Neural cell (in vitro differentiated cells): Measurements from ENCODE around the gene CDK5R1. TPM values are rescaled to one million over a fixed set of nuclear protein-coding genes. Genes with fewer than 3 reads are reported as not detected.

Experiments
- H2AFZ ChIP-seq: fragments of 200-600, 300-800 bp; sonication (generic), shearing (Covaris generic); 2 replicates; pipeline ENCODE4 v1.6.0; 2014; ENCODE audit warnings: low read depth, mild to moderate bottlenecking, antibody characterized with exemption, low read length, moderate library complexity
- H3F3A ChIP-seq: fragments of 200-600 bp; shearing (Covaris generic); 2 replicates; pipeline ENCODE4 v1.6.1; 2016; ENCODE audit warnings: mild to moderate bottlenecking, moderate library complexity, mixed read lengths, antibody characterized with exemption, low read length; ENCODE audit not compliant: insufficient read depth, poor library complexity, severe bottlenecking
- H3K27ac ChIP-seq: fragments of 200-600, 300-800 bp; sonication (generic), shearing (Covaris generic); 2 replicates; pipeline ENCODE4 v1.5.1; 2014; ENCODE audit warnings: mild to moderate bottlenecking, low read length, moderate library complexity
- H3K27me3 ChIP-seq: fragments of 300-800, 200-600 bp; sonication (generic), shearing (Covaris generic); 2 replicates; pipeline ENCODE4 v1.6.0; 2014; ENCODE audit warnings: mild to moderate bottlenecking, low read depth, low read length, moderate library complexity; ENCODE audit not compliant: insufficient read depth
- H3K36me3 ChIP-seq: fragments of 300-800, 200-600 bp; sonication (generic), shearing (Covaris generic); 2 replicates; pipeline ENCODE4 v1.5.1; 2014; ENCODE audit warnings: mild to moderate bottlenecking, antibody characterized with exemption, low read length, moderate library complexity; ENCODE audit not compliant: insufficient read depth
- H3K4me2 ChIP-seq: fragments of 300-800, 200-600 bp; sonication (generic), shearing (Covaris generic); 2 replicates; pipeline ENCODE4 v1.6.0; 2014; ENCODE audit warnings: mild to moderate bottlenecking, low read length
- H3K4me3 ChIP-seq: fragments of 300-800, 200-600 bp; sonication (generic), shearing (Covaris generic); 2 replicates; pipeline ENCODE4 v1.5.1; 2014; ENCODE audit warnings: mild to moderate bottlenecking, low read length, moderate library complexity
- H3K79me2 ChIP-seq: fragments of 200-600 bp; shearing (Covaris generic); replicated peaks from 2 replicates; pipeline ENCODE4 v1.6.0; 2014; ENCODE audit warnings: mild to moderate bottlenecking, low read length, moderate library complexity; ENCODE audit not compliant: insufficient read depth
- H3K9ac ChIP-seq: fragments of 300-800, 200-600 bp; sonication (generic), shearing (Covaris generic); 2 replicates; pipeline ENCODE4 v1.6.1; 2016; ENCODE audit warnings: mild to moderate bottlenecking, low read length, mixed read lengths
- H3K9me2 ChIP-seq: fragments of 200-600 bp; shearing (Covaris generic); 2 replicates; pipeline ENCODE4 v1.6.1; 2016; ENCODE audit warnings: mild to moderate bottlenecking, low read length, mixed read lengths; ENCODE audit not compliant: insufficient read depth
- H3K9me3 ChIP-seq: fragments of 200-600, 300-800 bp; sonication (generic), shearing (Covaris generic); 2 replicates; pipeline ENCODE4 v1.6.1; 2016; ENCODE audit warnings: mild to moderate bottlenecking, mixed run types, low read length, moderate library complexity, mixed read lengths
- H4K20me1 ChIP-seq: fragments of 200-600 bp; shearing (Covaris generic); 2 replicates; pipeline ENCODE4 v1.6.1; 2016; ENCODE audit warnings: mild to moderate bottlenecking, mixed run types; ENCODE audit not compliant: insufficient read depth
- CTCF ChIP-seq: fragments of 450-650 bp; IDR thresholded peaks from 2 replicates; pipeline ENCODE4 v1.5.1; 2014; ENCODE audit warnings: antibody characterized with exemption, mild to moderate bottlenecking, moderate library complexity; ENCODE audit not compliant: poor library complexity, severe bottlenecking
- EP300 ChIP-seq: fragments of 450-650 bp; conservative IDR thresholded peaks from 2 replicates; pipeline ENCODE4 v1.6.1; 2014; ENCODE audit warnings: antibody characterized with exemption, mild to moderate bottlenecking, moderate library complexity; ENCODE audit not compliant: poor library complexity, severe bottlenecking
- EZH2 ChIP-seq: fragments of 200-600, 300-800 bp; shearing (Covaris generic), sonication (generic); IDR thresholded peaks from 2 replicates; pipeline ENCODE4 v1.6.1; 2014; ENCODE audit warnings: antibody characterized with exemption, low read length, borderline replicate concordance, mild to moderate bottlenecking; ENCODE audit not compliant: insufficient read depth, poor library complexity, severe bottlenecking
- MXI1 ChIP-seq: fragments of 450-650 bp; conservative IDR thresholded peaks from 2 replicates; pipeline ENCODE4 v1.6.1; 2014; ENCODE audit warnings: antibody characterized with exemption, mild to moderate bottlenecking; ENCODE audit not compliant: poor library complexity, severe bottlenecking
- POLR2AphosphoS5 ChIP-seq: IDR thresholded peaks from 2 replicates; pipeline ENCODE4 v1.6.1; 2012
- RAD21 ChIP-seq: fragments of 450-650 bp; conservative IDR thresholded peaks from 2 replicates; pipeline ENCODE4 v1.6.1; 2014; ENCODE audit warnings: antibody characterized with exemption, mild to moderate bottlenecking, moderate library complexity
- SMC3 ChIP-seq: fragments of 450-650 bp; conservative IDR thresholded peaks from 2 replicates; pipeline ENCODE4 v1.6.1; 2014; ENCODE audit warnings: antibody characterized with exemption, mild to moderate bottlenecking, moderate library complexity; ENCODE audit not compliant: poor library complexity
- TAF1 ChIP-seq: IDR thresholded peaks from 2 replicates; pipeline ENCODE4 v1.6.1; 2012; ENCODE audit warnings: low read depth
- polyA plus RNA-seq: library from polyadenylated mRNA; depleted of rRNA; stranded (reverse); fragments of >200 nt; gene quantifications from 2 replicates; pipeline ENCODE4 v1.2.3, GENCODE V29; 2014
- TF ChIP-seq, protein P1 (sequence below): IDR thresholded peaks from 2 replicates; pipeline ENCODE4 v1.6.1; 2012; ENCODE audit warnings: borderline replicate concordance

Gene CDK5R1
- polyA plus RNA-seq, 1 donor from 2014 or later: 199 TPM

DNA sequence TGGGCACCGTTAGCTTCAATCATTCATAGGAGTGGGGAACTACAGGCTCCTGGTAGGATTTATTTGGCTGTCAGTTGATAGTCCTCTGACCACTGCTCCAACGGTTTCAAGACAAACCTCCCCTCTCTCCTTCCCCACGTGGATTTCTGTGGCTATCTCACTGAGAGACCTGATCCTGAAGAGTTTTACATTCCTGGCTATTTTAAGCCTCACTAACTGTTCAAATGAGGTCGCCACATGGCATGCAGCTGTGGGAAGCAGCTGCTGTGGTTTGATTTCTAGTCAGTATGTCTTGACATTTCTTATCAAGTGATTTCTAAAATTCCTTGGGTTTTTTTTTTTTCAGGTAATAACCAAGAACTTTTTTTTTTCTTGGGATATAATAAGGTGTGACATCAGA lies 38.3 kb downstream of the CDK5R1 start:
- Histone ChIP-seq H3K27ac (no peak overlapping the region), H3K9me2 (no peaks in the 10 kb centered on the region), H3K36me3 (no peaks in the 10 kb centered on the region), H3K4me3 (no peak overlapping the region), H3K27me3 (no peaks in the 10 kb centered on the region), H2AFZ (no peak overlapping the region), H3K79me2 (no peaks in the 10 kb centered on the region), H4K20me1 (no peaks in the 10 kb centered on the region), H3F3A (peaks cover 4% of the 10 kb centered on the region), H3K4me2 (no peak overlapping the region), H3K9ac (no peak overlapping the region), H3K9me3 (no peaks in the 10 kb centered on the region)
- no peak for TF ChIP-seq EZH2
- no peak for TF ChIP-seq RAD21
- TF ChIP-seq EP300: no peak
- TF ChIP-seq TAF1: no peak
- TF ChIP-seq, protein P1, sequence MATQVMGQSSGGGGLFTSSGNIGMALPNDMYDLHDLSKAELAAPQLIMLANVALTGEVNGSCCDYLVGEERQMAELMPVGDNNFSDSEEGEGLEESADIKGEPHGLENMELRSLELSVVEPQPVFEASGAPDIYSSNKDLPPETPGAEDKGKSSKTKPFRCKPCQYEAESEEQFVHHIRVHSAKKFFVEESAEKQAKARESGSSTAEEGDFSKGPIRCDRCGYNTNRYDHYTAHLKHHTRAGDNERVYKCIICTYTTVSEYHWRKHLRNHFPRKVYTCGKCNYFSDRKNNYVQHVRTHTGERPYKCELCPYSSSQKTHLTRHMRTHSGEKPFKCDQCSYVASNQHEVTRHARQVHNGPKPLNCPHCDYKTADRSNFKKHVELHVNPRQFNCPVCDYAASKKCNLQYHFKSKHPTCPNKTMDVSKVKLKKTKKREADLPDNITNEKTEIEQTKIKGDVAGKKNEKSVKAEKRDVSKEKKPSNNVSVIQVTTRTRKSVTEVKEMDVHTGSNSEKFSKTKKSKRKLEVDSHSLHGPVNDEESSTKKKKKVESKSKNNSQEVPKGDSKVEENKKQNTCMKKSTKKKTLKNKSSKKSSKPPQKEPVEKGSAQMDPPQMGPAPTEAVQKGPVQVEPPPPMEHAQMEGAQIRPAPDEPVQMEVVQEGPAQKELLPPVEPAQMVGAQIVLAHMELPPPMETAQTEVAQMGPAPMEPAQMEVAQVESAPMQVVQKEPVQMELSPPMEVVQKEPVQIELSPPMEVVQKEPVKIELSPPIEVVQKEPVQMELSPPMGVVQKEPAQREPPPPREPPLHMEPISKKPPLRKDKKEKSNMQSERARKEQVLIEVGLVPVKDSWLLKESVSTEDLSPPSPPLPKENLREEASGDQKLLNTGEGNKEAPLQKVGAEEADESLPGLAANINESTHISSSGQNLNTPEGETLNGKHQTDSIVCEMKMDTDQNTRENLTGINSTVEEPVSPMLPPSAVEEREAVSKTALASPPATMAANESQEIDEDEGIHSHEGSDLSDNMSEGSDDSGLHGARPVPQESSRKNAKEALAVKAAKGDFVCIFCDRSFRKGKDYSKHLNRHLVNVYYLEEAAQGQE: no peak
- no peak for TF ChIP-seq MXI1
- no peak for TF ChIP-seq CTCF
- TF ChIP-seq POLR2AphosphoS5: no peak
- TF ChIP-seq SMC3: no peak

GRCh38 chr17:32527146-32527545 lies 40.4 kb downstream of the CDK5R1 start:
- Histone ChIP-seq H2AFZ (no peak overlapping the region), H3K9me3 (no peaks in the 10 kb centered on the region), H3K36me3 (no peaks in the 10 kb centered on the region), H3K79me2 (no peaks in the 10 kb centered on the region), H3K9me2 (no peaks in the 10 kb centered on the region), H3K4me2 (no peak overlapping the region), H3F3A (no peaks in the 10 kb centered on the region), H3K27me3 (no peaks in the 10 kb centered on the region), H3K27ac (no peak overlapping the region), H4K20me1 (no peaks in the 10 kb centered on the region), H3K4me3 (no peak overlapping the region), H3K9ac (no peak overlapping the region)
- no peak for TF ChIP-seq MXI1
- TF ChIP-seq SMC3: no peak
- no peak for TF ChIP-seq POLR2AphosphoS5
- TF ChIP-seq CTCF: no peak
- TF ChIP-seq EP300: no peak
